D721Med (cell line): Measurements from ENCODE around the gene STX16.

Source experiments
- DNase-seq: peaks from one replicate; pipeline ENCODE4 v3.0.0; 2011; ENCODE audit warnings: low spot score; ENCODE audit not compliant: insufficient read length
- FAIRE-seq: peaks from 2 replicates; lab custom pipeline; 2011; peaks lifted over from hg19 to GRCh38; lab: Jason Lieb, UNC
- TF ChIP-seq, protein P1 (sequence below): IDR thresholded peaks from 2 replicates; pipeline ENCODE4 v1.5.1; 2012; ENCODE audit warnings: mild to moderate bottlenecking, control low read depth; ENCODE audit not compliant: insufficient read depth; ENCODE audit errors: missing control alignments

STX16 gene

DNA sequence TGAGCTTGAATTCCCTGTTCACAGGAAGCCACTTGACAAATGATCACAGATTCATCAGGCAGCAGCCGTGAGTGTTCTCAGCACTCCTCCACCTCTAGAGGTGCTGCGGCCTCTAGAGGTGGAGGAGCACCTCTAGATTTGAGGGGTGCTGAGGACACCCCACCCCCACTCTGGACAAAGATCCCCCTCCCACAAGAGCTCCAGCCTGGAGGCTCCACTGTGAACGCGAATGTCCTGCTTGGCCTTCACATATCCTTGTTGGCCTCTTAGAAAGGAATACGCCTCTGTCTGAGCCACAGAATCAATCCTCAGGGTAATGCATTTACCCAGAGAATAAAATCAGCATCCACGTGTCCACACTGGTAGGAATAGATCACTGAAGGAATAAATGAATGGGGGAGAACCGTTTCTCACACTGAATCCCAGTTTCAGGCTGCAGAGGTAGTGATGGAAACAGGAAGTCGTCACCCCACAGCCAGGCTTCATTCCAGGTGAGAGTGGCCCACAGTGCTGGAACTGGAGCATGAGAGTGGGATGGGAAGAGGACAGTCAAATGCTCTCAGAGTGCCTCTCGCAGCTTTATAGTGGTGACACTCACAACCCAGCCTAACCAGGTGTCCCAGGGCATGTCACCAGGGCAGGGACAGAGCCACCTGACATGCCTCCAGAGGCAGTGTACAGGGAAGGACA lies 58.1 kb downstream of the STX16 start:
- FAIRE-seq (no peak), DNase-seq (peak; percentile 6)
- TF ChIP-seq, protein P1, sequence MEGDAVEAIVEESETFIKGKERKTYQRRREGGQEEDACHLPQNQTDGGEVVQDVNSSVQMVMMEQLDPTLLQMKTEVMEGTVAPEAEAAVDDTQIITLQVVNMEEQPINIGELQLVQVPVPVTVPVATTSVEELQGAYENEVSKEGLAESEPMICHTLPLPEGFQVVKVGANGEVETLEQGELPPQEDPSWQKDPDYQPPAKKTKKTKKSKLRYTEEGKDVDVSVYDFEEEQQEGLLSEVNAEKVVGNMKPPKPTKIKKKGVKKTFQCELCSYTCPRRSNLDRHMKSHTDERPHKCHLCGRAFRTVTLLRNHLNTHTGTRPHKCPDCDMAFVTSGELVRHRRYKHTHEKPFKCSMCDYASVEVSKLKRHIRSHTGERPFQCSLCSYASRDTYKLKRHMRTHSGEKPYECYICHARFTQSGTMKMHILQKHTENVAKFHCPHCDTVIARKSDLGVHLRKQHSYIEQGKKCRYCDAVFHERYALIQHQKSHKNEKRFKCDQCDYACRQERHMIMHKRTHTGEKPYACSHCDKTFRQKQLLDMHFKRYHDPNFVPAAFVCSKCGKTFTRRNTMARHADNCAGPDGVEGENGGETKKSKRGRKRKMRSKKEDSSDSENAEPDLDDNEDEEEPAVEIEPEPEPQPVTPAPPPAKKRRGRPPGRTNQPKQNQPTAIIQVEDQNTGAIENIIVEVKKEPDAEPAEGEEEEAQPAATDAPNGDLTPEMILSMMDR: no peak

DNA sequence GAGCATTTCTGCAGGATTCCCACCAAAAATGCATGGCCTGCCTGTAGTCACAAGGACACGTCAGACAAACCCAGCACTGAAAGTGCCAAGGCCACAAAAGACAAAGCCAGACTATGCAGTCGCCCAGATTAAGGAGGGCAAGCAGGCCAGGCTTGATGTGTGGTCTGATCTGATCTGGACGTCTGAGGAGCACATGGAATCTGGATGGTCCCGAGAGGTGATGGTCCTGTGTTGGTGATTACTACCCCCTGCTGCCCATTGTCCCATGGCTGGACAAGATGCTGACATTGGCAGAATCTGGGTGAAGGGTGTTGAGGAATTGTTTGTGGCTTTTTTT lies 58.6 kb downstream of the STX16 start:
- DNase-seq: peak; percentile 5
- no peak for FAIRE-seq
- TF ChIP-seq, protein P1: no peak

DNA sequence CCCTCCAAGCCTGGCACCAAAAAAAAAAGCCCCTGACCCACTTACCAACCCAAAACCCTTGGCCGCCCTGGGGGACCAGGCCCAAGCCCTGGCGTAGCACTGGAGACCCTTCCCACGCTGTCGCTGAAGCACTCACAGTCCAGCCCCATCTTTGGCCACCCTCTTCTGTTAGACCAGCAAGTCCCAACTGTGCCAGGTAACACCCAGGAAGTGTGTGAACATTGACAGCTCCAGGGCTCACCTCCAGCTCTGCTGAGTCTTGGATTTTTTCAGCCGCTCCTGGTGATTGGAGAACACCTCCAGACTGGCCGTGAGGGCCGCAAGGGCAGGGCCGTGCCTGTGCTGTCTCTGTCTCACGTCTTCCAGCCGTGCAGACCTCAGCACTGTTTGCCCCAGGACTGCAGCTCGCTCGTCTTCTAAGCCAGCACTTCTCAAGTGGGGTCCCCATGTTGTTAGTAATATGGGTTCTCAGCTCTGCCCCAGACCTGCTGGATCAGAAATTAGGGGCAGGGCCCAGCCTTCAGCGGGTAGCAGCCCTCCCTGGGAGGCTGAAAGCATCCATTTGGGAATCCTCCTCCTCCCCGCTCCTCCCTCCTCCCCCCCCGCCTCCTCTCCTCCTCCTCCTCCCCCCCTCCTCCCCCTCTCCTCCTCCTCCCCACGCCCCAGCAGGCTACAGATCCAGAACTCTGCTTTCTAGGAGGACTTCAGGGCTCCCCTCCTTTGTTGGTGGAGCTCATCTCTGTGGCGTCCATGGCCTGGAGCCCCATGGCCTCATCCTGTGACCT lies 59.6 kb downstream of the STX16 start:
- TF ChIP-seq, protein P1: no peak
- FAIRE-seq (no peak), DNase-seq (no peak)

DNA sequence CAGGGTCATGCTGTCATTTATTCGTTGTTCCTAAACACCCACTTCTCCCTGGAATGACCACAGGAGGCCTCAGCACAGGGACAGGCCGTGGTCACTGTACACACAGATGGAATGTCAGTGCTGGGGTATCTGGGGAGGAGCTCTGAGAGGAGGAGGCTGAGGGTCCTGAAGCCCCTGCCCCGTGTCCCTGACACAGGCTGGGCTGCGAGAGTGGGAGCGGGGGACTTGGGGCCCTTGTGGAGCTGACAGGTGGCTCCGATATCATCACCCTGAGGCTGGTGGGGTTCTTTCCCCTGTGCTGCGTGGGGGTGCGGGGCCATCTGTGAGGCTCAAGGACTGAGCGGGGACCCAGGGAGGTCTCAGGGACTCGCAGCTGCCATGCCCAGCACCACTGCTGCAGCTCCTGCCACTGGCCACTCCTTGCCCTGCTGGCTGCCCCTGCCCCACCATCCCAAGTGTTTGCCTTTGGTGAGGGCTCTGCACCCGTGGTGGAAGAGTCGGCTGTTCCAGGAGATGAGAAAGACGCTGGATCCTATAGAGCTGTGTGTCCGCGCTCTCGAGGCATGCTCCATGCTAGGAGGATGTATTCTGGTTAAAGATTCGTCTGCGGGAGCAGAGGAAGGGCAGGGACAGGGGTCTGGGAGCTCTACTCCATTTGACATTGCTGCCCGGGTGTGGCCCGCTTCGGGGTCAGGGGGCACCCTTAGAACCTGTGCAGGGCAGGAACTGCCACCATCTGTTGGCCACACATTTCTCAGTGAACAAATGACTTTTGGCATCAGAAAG lies 60.4 kb downstream of the STX16 start:
- FAIRE-seq (no peak), DNase-seq (peak; percentile 5)
- TF ChIP-seq, protein P1: no peak

DNA sequence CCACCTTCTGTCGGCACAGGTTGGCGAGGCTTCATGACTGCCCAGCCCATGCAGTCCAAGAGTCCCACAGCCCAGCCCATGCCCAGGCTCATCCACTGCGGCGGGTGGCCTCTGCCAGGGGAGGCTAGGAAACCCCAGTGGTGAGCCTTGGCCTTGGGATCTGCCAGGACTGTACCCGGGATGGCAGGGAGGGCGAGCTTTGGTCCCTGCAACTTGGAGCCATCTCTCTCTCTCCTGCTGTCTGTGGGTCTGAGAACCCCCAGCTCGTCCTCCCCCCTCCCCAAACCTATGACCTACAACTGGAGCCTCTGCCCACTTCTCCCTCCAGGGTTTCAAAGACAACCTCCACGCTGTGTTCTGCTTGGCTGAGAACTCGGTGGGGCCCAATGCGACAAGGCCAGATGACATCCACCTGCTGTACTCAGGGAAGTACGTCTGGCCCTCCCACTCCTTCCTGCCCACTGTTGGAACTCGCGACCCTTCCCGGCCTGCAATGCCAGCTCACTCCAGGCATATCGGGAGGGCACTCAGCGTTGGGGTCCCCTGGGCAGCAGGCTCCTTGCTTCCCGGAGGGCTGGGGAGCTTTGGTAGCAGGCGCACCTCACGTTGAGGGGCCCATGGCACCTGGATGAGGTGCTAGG lies 61.2 kb downstream of the STX16 start:
- TF ChIP-seq, protein P1: no peak
- FAIRE-seq: no peak

DNA sequence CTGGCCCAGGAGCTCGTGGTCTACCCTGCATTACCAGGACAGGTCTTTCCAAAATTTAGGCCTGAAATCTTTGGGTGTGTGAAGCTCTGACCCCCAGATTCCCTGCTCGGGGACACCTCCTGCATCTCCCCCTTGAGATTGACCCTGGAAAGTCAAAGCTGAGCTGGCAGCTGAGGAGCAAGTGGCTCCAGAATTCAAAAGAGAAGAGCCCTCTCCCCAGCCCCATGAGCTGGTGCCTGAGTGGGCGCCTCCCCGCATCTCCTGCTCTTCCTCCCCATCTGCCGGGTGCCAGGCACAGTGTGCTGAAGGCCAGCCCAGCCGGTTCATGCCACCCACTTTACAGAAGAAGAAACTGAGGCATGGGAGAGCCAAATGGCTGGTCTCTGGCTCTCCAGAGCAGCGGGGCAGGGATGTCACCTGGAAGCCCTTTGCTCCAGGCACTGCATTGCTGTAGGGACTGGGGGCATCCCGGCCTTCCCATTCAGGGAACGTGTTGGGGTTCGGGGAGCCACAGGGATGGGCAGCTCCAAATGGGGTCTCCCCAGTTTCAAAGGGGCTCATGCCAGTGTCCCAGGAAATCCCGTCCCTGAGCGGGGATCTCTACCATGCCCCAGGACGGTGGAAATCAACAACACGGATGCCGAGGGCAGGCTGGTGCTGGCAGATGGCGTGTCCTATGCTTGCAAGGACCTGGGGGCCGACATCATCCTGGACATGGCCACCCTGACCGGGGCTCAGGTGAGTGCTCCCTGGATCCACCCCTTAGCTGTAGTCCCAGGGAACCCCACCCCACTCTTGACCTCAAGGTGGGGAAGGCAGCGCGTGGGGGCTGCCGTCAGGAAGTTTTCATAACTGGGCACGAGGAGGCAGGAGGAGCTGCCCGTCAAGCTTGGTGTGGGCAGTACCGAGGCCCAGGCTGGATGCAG lies 62.0 kb downstream of the STX16 start:
- FAIRE-seq (no peak), DNase-seq (peak; percentile 5)
- TF ChIP-seq, protein P1: no peak

More for the DNA sequence above, 61.2 kb downstream of the STX16 start:
- DNase-seq: no peak
